Glomerular visceral epithelial cell (primary cell): ENCODE measurements around the gene STK11IP.

ENCODE experiments used
- DNase-seq: peaks from one replicate; pipeline ENCODE4 v3.0.0-alpha.2; 2016; ENCODE audit errors: extremely low spot score

Gene STK11IP

GRCh38 chr2:219578811-219579613 is 18.6 kb upstream of the STK11IP start:
- no peak for DNase-seq

DNA sequence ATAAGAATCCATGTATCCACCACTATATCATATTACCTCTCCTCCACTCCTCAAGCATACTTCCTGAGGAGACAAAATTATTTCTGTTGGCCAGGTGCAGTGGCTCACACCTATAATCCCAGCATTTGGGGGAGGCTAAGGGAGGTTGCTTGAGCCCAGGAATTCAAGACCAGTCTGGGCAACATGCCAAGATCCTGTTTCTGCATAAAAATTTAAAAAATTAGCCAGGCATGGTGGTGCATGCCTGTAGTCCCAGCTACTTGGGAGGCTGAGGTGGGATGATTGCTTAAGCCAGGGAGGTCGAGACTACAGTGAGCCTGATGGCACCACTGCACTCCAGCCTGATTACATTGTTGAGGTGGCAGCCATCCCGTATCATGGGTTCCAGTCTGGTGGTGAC is 16.3 kb upstream of the STK11IP start:
- DNase-seq, result no peak

- DNase-seq, result no peak
These were observed 6.6 kb upstream of the STK11IP start for GRCh38 chr2:219591091-219591490.

DNA sequence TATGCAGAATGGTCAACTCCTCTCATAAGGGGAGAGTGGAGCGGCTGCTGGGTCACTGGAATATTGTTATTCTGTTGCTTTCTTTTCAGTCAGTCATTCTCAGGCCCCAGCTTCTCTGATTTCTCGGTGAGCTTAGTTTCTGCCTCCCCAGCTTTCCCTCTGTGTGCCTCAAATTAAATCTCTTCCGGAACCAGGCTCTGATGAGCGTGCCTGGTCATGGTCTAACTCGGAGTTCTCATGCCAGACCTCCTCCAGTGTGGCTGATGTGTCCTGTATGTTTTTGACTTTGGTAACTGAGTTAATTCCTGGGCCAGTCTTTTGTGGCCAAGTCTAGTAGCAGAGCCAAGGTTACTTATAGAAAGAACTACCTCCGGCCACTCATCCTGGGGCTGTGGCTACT is 4.9 kb upstream of the STK11IP start:
- DNase-seq, result no peak

DNA sequence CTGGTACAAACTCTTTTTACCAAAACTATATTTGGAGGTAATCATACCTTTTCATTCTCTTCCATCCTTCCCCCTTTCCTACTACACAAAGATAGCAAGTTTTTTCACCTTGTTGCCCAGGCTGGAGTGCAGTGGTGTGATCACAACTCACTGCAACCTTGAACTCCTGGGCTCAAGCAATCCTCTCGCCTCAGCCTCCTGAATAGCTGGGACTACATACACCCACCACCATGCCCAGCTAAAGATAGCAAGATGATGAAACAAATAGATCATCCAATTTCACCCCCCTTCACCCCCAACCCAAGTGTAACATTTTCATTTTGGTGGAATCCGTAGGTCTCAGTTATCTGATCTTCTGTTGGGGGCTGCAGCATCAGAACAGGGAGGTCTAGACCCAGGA is 4.5 kb upstream of the STK11IP start:
- DNase-seq, result no peak

DNA sequence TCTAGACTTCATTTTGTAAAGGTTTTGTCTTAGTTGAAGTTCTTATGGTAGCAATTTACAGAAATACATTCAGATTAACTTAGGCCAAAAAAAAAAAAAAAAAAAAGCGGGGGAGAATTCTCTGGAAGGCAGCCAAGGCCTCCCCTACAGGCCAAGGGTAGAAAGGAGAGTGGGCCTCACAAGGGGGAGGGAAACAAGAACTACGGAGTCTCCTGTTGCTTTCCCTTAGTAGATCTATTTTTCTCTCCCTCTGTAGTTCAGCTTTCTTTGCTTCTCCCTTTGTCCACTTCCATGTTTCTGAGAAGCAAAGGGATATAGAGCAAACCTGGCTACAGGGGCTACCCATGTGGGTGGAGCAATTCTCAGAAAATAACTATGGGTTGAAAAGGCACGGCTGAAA is 2.4 kb upstream of the STK11IP start:
- DNase-seq, result peak; percentile 17

DNA sequence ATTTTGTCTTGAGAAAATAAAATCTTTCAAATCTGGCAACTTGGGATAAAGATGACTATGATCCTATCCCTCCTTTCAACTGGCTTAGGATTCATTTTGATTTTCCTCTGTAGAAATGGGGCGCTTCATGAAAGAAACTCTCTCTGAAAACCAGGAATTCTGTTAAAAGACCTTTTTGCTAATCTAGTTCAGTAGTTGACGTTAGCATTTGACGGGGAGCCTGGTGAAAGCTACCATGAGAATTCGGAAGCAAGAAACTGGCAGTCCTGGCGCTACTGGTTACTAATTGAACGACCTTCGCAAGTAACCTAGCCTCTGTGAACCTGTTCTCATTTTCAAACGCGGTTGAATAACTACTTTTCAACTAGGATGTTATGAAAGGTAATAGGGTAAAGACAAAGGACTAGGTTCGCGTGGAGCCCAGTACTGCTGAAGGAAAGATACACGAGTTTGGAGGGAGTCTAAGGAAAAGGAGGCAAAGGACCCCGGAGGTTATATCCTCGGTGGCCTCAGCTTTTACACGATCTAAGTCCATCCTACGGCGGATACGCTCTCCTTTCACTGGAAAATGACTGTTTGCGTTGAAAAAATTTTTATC is 604 bp upstream of the STK11IP start:
- DNase-seq, result no peak

DNA sequence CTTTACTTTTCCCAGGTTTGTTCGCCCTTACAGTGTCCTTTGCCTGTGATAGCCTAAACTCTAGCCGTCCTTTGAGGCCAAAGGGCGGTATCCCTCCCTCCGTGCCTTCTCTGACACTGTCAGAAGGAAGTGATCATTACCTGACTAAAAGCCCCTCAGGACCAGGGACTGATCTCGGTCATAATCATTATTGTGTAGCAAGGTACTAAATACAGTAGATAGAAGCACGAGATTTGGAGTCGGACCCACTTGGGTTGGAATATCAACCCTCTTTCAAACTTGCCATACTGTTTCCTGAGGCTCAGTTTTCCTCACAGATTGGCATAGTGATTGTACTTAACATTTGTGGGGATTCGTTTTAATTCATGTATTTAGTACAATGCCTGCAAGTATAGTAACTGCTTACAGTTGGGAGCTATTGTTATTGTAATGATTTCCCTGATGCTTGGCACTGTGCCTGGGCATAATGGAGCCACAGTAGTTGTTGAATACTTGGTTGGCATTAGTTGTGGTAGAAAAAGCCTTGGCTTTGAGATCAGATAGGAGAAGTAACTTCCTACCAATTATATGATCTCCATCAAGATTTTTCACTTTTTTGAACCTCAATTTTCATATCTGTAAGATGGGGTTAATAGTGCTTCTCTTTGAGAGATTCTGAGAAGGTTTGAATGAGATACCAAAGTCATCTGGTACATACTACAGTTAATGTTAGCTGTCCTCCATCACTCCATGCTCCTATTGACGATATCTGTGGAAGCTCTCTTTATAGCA is 836 bp downstream of the STK11IP start:
- no peak for DNase-seq

DNA sequence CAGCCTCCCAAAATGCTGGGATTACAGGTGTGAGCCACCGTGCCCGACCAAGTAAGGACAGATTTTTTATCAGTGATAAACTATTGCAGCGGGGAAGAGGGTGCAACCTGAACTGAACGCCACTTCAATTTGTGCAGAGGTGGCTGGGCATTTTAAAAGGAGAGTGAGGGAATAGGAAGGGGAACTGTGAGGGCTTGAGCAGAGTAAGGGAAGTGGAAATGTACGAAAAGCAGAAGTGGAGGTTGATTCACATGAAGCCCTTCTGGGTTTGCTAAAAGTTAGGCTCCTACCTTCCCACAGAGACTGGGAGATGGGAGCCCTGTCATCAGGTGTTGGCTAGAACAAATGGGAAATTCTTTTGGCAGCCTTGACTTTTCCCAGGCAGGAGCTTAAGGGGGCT is 6.1 kb downstream of the STK11IP start:
- DNase-seq, result no peak

DNA sequence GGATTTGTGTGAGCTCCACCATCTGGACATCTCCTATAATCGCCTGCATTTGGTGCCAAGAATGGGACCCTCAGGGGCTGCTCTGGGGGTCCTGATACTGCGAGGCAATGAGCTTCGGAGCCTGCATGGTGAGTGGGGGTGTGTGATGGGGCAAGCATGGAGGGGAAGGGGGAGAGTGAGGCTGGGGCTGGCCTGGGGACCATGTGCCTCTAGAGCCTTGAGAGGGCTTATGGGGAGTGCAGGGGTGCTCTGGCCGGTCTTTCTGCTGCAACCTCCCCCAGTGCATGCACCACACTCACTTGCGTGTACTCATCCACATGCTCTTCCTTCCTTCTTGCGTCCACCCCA is 7.9 kb downstream of the STK11IP start:
- DNase-seq, result no peak

GRCh38 chr2:219607931-219608330 is 10.3 kb downstream of the STK11IP start:
- no peak for DNase-seq

- no peak for DNase-seq
These were observed 10.8 kb downstream of the STK11IP start for GRCh38 chr2:219608399-219608964.

- no peak for DNase-seq
These were observed 11.6 kb downstream of the STK11IP start for GRCh38 chr2:219609149-219609750.

DNA sequence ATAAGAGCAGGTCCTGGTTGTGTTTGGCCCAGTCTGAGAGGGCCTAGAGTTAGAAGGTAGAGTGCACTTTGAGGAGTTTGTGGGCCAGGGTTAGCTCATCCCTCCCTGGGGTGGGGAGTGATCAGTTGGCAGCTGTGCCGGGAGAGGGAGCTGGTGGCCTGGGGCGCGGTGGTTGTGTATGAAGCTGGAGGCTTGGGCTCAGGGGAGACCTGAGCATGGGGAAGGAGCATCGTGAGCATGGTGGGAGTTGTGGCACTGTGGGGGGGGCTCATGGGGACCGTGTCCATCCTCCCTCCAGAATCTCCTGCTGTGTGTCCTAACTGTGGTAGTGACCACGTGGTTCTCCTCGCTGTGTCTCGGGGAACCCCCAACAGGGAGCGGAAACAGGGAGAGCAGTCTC is 13.6 kb downstream of the STK11IP start:
- DNase-seq, result no peak

- no peak for DNase-seq
These were observed 14.4 kb downstream of the STK11IP start for GRCh38 chr2:219611866-219612576.

DNA sequence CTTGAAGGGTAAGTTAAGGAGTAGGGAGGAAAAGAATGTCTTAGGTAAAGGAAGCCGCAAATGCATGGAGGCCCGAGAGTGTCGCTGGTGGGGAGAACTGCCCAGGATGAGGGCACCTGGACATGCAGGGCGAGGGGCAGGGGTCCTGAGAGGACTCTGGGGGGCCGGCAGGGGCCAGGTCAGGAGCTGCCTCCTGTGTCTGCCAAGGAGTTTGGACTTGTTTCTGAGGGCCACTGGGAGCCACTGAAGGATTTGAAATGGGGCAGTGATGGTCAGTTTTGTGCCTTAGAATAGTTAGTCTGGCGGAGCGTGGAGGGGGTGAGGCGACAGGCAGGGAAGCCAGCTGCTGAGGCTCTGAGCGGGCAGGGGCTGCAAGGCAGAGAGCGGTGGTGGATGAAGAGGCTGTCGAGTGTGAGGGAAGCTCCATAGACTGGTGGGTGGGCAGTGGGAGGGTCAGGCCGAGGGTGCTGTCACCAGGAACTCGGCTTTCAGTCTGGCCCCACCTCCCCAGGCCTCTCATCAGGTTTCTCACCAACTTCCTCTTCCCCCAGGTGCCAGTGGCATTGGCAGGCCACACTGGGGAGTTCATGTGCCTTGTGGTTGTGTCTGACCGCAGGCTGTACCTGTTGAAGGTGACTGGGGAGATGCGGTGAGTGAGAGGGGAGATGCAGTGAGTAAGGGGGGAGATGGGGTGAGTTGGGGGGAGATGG is 15.1 kb downstream of the STK11IP start:
- no peak for DNase-seq

GRCh38 chr2:219613461-219614070 is 15.9 kb downstream of the STK11IP start:
- no peak for DNase-seq

DNA sequence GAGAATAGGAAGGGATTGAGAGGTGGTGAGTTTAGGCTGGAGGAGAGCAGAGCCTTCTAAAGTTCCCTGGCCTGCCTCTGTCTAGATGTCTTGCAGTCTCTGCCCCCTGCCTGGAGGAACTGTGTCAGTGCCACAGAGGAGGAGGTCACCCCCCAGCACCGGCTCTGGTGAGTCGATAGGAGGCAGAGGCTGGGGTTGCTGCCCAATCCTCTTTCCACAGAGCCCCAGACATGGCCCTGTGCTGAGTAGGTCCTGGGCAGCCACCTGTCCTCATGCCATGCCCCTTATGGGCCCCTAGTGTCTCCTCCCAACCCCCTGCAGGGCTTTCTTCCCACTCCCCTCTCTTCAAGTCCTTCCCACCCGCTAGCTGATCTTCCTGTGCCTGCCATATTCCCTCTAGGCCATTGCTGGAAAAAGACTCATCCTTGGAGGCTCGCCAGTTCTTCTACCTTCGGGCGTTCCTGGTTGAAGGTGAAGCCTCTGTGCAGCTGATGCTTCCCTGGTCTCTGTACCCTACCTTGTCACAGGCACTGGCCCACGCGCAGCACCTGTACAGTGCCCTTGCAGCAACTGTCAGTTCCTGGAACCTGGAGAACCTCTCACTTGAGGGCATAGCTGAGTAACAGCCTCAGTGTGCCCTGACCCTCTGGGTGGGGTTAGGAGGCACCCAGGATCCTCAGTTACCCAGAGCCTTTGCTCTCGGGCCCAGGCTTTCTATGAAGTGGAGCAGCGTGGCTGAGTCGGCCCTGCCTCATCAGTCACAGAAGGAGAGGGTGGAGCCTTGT is 16.6 kb downstream of the STK11IP start:
- no peak for DNase-seq

GRCh38 chr2:219615036-219615435 is 17.4 kb downstream of the STK11IP start:
- no peak for DNase-seq

DNA sequence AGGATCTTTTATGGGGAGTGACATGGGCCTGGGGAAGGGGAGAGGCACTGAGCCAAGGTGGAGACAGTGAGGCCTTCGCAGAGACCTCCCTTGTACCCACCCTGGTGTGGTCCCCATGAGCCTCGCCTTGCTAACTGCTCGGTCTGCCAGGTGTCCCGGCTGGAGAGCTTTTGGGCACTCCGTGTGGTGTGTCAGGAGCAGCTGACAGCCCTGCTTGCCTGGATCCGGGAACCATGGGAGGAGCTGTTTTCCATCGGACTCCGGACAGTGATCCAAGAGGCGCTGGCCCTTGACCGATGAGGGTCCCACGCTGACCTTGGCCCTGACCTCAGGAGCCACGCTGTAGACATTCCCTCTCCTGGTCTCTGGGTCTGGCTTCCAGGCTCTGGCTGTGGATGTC is 18.2 kb downstream of the STK11IP start:
- DNase-seq, result no peak
